Endodermal cell (in vitro differentiated cells): ENCODE results near the gene PRDM12. TPM values are rescaled to one million over a fixed set of nuclear protein-coding genes. Genes with fewer than 3 reads are reported as not detected.

Experiments used
- DNase-seq: peaks from one replicate; pipeline ENCODE4 v3.0.0-alpha.2; 2017
- H3K27ac ChIP-seq: 2 replicates; pipeline ENCODE4 v1.5.1; 2013; ENCODE audit warnings: mild to moderate bottlenecking, low read depth, low read length, moderate library complexity
- H3K27me3 ChIP-seq: 2 replicates; pipeline ENCODE4 v1.6.1; 2013; ENCODE audit warnings: mild to moderate bottlenecking, low read length, moderate library complexity; ENCODE audit not compliant: insufficient read depth, control insufficient read depth, poor library complexity, severe bottlenecking
- H3K36me3 ChIP-seq: 2 replicates; pipeline ENCODE4 v1.7.0; 2013; ENCODE audit warnings: mild to moderate bottlenecking, low read length, moderate library complexity; ENCODE audit not compliant: control insufficient read depth, insufficient read depth
- H3K4me1 ChIP-seq: one replicate; pipeline ENCODE4 v1.7.0; 2013; ENCODE audit warnings: low read length; ENCODE audit not compliant: control insufficient read depth, insufficient read depth
- H3K4me3 ChIP-seq: 2 replicates; pipeline ENCODE4 v1.5.1; 2013; ENCODE audit warnings: mild to moderate bottlenecking, low read length, moderate library complexity
- H3K9ac ChIP-seq: 2 replicates; pipeline ENCODE4 v1.6.1; 2013; ENCODE audit warnings: mild to moderate bottlenecking, low read length, moderate library complexity; ENCODE audit not compliant: poor library complexity, severe bottlenecking; ENCODE audit errors: extremely low read depth
- H3K9me3 ChIP-seq: 2 replicates; pipeline ENCODE4 v1.6.1; 2013; ENCODE audit warnings: mild to moderate bottlenecking, low read length, moderate library complexity; ENCODE audit not compliant: control insufficient read depth
- H3K27ac Mint-ChIP-seq: 2 replicates; pipeline ENCODE4 v1.8.0; 2020; ENCODE audit warnings: mixed read lengths
- H3K27me3 Mint-ChIP-seq: 2 replicates; pipeline ENCODE4 v1.8.0; 2021; ENCODE audit warnings: mild to moderate bottlenecking, mixed read lengths; ENCODE audit not compliant: insufficient read depth
- H3K36me3 Mint-ChIP-seq: 2 replicates; pipeline ENCODE4 v1.8.0; 2020; ENCODE audit warnings: low read depth, mixed read lengths
- H3K4me1 Mint-ChIP-seq: 2 replicates; pipeline ENCODE4 v1.8.0; 2020; ENCODE audit warnings: mixed read lengths
- H3K4me3 Mint-ChIP-seq: 2 replicates; pipeline ENCODE4 v1.8.0; 2020; ENCODE audit warnings: mild to moderate bottlenecking, moderate library complexity, mixed read lengths
- H3K9me3 Mint-ChIP-seq: 2 replicates; pipeline ENCODE4 v1.8.0; 2020; ENCODE audit warnings: mild to moderate bottlenecking, mixed read lengths
- CTCF ChIP-seq: fragments of 200-600 bp; sonication (generic); conservative IDR thresholded peaks from 2 replicates; pipeline ENCODE4 v1.5.0; 2021; ENCODE audit warnings: antibody characterized with exemption, mild to moderate bottlenecking
- WGBS, 2 experiments: methylation state at CpG; one replicate each; pipeline versions ENCODE4 v1.1.5 to v1.1.7; 2013; ENCODE audit warnings: missing lambda C conversion rate in 2 of 2, mixed read lengths in 1 of 2; ENCODE audit not compliant: insufficient coverage in 1 of 2, insufficient read length in 1 of 2; 5-methylcytosine and 5-hydroxymethylcytosine counted together
- total RNA-seq, 2 donors: library from RNA; stranded (reverse); fragmentation: NEBNext Ultra II Directional in 1 of 2; extraction: Animal tissue kit (Norgen Biotek cat#: 25700) in 1 of 2; gene quantifications; 2 replicates in 1 of 2; 3 replicates in 1 of 2; pipeline ENCODE4 v1.2.1, GENCODE V29; 2021

Gene PRDM12
- total RNA-seq, 2 donors from 2014 or later: not detected

DNA sequence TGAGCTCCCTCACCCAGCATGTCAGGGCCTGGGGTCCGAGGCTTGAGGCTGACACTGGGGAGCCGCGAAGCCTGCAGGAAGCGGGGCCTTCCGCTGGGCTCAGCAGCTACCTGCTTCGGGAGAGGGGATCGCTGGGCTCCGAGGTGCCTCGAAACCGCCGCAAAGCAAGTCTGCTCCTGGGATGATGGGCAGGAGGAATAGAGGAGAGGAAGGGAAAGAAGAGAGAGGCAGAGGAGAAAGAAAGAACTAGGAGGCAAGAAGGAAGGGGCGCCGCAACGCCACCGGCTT, 1.5 kb upstream of the PRDM12 start:
- Mint-ChIP-seq H3K27ac (no peak overlapping the region), H3K4me1 (peaks cover 6% of the 10 kb centered on the region), H3K4me3 (peak overlapping the region; percentile 26), H3K27me3 (peaks cover 99% of the 10 kb centered on the region), H3K36me3 (peaks cover 4% of the 10 kb centered on the region), H3K9me3 (peaks cover 9% of the 10 kb centered on the region)
- peak; percentile 75 for DNase-seq
- Histone ChIP-seq H3K4me3 (no peak overlapping the region), H3K9me3 (no peaks in the 10 kb centered on the region), H3K4me1 (no peaks in the 10 kb centered on the region), H3K36me3 (no peaks in the 10 kb centered on the region), H3K27ac (no peak overlapping the region), H3K9ac (no peak overlapping the region), H3K27me3 (peaks cover 100% of the 10 kb centered on the region)
- WGBS, 2 experiments: 3 to 7% methylated on average over 12 to 15 of the region's 15 CpGs
- TF ChIP-seq CTCF: no peak

DNA sequence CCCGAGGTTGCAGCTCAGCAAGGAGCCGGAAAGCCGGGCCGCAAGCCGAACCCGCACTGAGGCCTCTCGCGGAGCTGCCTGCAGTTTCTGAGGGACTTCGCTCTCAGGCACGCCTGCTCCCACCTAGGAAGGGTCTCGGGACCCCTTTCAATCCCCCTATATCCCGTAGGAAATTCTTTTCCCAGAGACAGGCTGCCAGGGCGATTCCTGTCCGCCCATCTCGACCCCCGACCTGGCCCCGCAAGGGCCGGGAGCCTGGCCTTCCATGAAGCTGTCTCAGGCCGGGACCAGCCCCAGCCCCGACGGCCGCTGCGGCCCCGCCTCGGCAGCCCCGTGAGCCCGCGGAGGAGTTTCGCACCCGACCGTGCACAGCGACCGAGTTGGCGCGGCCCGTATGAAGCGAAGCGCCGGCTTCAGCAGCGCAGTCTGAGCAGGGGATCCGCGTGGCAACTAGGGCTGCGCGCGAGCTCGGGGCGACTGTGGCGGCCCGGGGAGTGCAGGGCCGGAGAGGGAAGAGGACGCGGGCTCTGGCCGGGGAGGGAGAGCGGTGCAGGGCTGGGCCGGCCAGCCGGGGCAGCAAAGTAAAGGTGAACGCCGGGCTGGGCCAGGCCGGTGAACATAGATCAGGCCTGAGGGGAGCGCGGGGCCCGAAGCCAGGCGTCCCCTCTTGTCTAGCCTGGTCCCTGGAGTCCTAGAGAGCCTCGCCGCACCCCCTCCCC, 977 bp upstream of the PRDM12 start:
- Histone ChIP-seq H3K4me3 (no peak overlapping the region), H3K9ac (no peak overlapping the region), H3K4me1 (no peaks in the 10 kb centered on the region), H3K27ac (no peak overlapping the region), H3K27me3 (peaks cover 100% of the 10 kb centered on the region), H3K9me3 (no peaks in the 10 kb centered on the region), H3K36me3 (no peaks in the 10 kb centered on the region)
- H3K36me3 Mint-ChIP-seq: peaks cover 2% of the 10 kb centered on the region
- H3K4me3 Mint-ChIP-seq: peak overlapping the region; percentile 26
- H3K27ac Mint-ChIP-seq: no peak overlapping the region
- no peak for TF ChIP-seq CTCF
- H3K4me1 Mint-ChIP-seq: peaks cover 6% of the 10 kb centered on the region
- H3K27me3 Mint-ChIP-seq: peaks cover 99% of the 10 kb centered on the region
- 4% methylated on average over 24 to 63 of the region's 65 CpGs for WGBS, 2 experiments
- peaks cover 7% of the 10 kb centered on the region for H3K9me3 Mint-ChIP-seq
- DNase-seq: peak; percentile 79

DNA sequence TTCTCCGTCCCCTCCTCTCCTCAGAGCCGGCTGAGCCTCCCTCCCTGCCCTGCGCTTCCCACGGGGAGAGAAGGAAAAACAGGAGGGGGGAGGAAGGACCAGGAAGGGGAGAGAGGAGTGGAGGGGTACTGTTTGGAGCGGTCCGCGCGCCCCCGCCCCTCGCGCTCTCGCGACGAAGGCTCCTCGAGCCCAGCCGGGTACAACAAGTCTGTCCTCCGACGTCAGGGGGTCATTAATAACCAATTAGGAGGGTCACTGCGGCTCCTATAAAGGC, 480 bp upstream of the PRDM12 start:
- Histone ChIP-seq H3K9ac (no peak overlapping the region), H3K9me3 (no peaks in the 10 kb centered on the region), H3K27me3 (peaks cover 100% of the 10 kb centered on the region), H3K4me3 (no peak overlapping the region), H3K27ac (no peak overlapping the region), H3K4me1 (no peaks in the 10 kb centered on the region), H3K36me3 (no peaks in the 10 kb centered on the region)
- no peak for TF ChIP-seq CTCF
- Mint-ChIP-seq H3K4me3 (peak overlapping the region; percentile 26), H3K27ac (no peak overlapping the region), H3K27me3 (peaks cover 99% of the 10 kb centered on the region), H3K4me1 (peaks cover 6% of the 10 kb centered on the region), H3K9me3 (peaks cover 2% of the 10 kb centered on the region), H3K36me3 (no peaks in the 10 kb centered on the region)
- 0 to 1% methylated on average over 15 to 18 of the region's 19 CpGs for WGBS, 2 experiments
- no peak for DNase-seq
